ENCODE data around the gene ITGB1BP1.

Gene ITGB1BP1

DNA sequence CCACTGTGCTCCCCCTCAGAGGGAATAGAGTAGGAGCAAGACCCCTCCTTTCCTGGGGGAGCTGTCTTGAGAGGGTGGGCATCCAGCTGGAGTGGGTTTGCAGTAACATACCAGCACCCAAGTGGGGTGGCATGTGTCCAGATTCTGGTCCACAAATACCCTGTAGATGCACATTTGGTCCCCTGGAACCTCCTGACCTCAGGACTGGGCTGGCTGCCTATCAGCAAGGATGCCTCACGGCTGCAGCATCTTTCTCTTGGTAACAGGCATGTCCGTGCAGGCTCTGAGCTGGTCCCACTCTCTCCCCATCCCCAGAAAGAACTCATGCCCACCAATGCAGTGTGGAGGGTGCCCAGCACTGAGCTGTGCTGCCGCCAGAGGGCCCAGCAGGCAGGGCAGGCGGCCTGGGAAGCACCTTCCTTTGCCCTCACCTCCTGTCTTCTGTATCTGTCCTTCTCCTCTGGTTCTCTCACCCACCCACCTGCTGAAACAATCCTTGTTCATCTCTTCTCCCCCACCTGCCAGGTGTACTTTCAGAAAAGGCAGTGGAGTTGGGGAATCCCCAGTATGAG is 47.4 kb downstream of the ITGB1BP1 start:
- no peak for DNase-seq

GRCh38 chr2:9374071-9374730 is 49.1 kb downstream of the ITGB1BP1 start:
- no peak for DNase-seq

DNA sequence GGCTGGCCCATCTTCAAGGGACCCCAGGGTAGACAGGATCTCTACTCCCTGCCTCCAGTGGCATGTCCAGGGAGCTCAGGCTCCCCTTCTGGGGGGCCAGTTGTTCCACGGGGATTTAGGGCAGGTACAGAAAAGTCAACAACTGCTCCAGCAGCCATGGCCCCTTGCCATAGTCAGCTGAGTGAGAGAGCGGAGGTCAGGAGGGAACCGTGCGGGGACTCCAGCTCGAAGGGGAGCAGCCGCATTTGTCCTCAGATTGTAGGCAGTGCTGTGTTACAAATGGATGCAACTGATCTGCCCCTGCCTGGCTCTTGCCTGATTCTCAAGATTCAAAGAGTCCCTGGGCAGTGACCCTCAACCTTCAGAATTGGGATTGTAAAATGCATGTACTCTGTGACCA is 49.9 kb downstream of the ITGB1BP1 start:
- DNase-seq, result no peak

DNA sequence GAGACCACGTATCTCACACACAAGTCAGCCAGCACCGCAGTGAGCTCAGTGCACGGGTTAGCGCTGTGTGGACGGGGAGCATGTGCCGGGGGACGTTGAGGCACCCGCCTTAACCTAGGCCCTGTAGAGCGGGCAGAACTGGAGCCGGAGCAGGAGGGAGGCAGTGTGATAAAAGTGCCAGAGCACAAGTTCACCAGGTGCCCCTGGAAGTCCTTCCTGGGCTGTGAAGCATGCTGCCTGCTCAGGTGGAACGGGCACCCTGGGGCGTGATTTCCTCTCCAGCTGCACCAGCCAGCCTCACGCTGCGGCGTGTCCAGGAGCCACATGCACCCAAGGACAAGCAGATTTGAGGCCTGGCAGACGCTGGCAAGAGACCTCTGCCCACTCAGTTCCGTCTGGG is 50.3 kb downstream of the ITGB1BP1 start:
- no peak for DNase-seq

DNA sequence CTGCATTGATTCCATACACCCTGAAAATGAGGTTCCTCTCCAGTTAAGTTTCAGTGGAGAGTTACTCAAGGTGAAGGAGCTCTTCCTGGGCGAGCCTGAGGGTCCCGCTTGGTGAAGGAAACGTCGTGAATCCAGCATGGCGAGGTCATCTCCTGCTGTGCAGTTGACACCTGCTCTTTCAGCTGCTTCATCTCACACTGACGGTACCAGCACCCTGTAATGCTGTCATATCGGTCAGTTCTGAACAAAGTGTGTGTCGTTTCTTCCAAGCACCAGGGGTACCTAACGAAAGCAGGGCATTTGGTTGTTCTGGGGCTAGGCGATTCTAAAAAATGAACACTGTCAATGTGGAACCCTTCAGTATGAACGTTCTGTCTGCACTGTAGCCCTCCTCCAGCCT is 52.6 kb downstream of the ITGB1BP1 start:
- no peak for DNase-seq

DNA sequence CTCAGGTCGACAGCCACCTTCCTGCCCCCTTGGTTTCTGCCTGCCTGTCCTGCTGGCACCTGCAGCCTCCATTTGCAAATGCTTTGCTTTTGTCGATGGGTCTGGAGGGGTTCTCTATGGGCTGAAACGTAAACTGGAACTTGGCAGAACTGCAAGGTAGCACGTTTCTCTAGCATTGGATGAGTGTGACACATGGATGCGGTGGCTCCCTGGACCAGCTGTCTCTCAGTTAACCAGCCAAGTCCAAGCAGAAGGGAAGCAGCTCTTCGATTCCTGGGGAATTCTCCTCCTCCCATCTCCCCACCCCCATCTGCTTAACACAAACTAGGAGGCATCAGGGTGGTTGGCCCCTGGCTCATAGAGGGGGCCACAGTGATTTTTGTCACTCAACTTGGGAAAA is 57.3 kb downstream of the ITGB1BP1 start:
- DNase-seq, result no peak

DNA sequence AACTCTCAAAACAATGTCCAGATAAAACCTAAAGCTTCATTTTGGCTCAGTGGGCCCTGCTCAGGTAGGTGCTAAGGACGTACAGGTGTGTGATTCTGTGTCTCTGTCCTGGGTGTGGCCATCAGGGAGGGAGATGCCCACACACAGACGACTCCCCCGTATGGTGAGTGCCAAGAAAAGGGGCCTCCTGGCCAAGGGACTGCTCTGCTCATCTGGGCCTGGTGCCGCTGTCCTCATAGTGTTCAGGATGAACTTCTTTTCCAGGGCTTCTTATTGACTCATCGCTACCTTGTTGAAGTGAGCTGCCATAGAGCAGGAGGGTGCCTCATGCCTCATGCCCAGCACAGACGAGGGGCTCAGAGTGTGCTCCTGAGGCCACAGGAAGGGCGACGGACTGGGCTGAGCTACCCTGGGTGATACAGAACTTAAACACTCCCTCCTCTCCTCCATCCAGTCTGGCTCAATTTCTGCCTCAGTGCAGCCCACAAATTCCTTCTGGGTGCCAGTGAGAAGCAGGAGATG is 57.8 kb downstream of the ITGB1BP1 start:
- DNase-seq, result no peak

DNA sequence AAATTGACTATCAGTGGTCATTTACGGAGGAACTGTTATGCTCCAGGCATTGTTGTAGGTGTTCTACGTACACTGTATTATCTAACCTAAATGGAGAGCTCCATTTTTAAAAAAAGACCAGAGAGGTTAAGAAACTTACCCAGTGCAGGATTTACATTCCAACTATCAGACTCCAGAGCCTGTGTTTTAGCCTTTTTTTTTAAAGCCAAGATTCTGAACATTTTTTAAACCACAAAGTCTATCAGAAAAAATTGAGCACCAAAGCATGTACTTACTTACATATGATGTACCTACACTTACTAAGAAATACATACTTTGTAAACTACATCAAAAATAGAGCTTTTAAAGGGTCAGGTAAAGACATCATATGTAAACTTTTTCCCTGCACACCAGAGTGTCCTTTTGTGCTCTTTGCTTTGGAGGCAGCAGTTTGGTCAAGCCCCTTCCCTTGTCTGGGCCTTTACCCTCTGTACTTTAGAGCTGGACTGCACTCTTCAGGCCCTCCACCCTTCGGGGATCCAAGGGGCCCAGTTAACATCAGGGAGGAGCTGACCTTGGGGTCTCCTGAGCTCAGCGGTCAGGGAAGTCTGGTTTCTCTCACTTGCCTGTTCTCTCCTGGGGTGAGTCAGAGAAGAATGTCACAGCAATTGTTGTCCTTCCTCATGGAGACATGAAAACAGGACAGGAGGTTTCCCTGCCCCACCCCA is 58.4 kb downstream of the ITGB1BP1 start:
- no peak for DNase-seq

GRCh38 chr2:9364373-9364772 is 59.0 kb downstream of the ITGB1BP1 start:
- DNase-seq, result no peak

DNA sequence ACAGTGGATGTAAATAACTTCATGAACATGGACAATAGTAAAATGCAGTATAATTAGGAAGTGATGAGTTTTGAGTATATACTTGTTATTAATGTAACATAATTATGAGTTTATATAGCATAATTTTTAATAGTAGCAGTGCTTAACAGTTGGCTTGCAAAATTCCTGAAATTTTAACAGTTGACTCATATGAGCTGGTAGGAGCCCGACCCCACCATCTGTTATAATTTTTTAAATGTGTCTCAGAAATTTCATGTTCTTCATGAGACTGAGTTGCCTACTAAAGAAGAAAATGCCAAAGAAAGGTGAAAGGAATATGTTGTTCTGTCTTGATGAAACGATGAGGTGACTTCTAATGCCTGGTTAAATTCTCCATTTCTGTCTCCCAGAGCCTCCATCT is 62.6 kb downstream of the ITGB1BP1 start:
- no peak for DNase-seq

DNA sequence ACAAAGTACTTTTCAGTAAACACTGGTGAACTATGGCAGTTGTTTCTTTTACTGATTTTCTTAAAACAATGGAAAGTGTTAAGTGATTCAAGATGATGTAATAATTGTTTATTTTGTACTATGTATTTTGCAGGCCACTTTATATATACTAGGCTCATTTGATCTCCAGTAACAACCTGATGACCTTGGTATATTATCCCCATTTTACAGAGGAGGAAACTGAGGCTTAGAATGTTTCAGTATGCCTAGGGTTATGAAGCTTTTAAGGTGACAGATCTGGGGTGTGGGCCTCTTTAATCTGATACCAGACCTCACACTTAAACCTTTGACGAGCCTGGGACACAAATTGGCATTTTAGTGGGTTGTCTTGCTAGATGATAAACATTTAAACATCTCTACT is 63.2 kb downstream of the ITGB1BP1 start:
- no peak for DNase-seq

DNA sequence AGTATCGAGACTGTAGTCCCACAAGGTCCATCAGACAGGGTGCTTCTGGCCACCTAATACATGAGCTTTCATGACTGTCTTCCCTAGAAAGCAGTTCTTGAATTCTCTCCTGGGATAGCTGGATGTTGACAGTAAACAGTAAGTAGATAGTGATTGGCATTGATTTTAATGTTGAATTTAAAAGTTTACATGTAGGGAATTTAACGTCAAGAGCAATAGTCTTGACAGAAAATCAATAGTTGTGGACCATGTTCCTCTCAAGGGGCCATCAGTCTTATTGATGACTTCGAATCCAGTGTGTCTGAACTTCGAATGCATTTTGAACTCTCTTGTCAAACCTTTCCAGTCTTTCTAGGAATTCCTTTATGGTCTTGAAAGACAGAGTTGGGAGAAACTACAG is 63.9 kb downstream of the ITGB1BP1 start:
- DNase-seq, result no peak

GRCh38 chr2:9358846-9359245 is 64.5 kb downstream of the ITGB1BP1 start:
- no peak for DNase-seq

DNA sequence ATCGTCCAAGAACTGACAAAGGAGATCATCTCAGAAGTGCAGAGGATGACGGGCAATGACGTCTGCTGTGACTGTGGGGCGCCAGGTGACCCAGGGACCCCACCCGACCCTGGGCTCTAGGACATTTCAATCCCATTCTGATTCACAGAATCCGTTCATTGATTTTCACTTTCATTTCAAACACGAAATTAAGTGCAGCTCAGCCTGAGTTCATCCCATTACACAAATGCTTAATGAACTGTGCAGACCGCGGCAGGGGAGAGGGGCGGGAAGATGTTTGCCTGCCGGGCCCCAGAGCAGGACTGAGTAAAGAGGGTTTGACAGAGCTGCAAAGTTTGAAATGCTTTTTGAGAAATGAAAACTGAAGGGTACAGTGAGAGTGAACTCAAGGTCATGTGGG is 67.1 kb downstream of the ITGB1BP1 start:
- no peak for DNase-seq

DNA sequence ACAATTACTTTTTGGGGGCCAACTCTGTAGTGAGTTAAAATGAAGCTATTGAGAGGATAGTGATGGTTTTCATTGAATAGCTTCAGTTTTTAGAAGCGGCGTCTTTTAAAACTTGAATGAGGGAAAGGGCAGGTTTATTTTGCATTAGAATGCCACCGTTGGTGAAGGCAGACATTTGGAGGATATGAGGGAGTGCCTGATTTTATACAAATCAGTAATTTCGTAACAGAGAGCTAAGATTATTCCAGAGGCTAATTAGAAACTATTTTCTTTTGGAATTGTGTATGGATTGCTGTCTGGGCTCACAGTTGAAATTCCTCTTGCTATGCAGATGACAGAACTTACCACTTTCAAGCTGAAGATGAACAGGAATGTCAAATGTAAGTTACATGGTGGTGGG is 67.6 kb downstream of the ITGB1BP1 start:
- no peak for DNase-seq

GRCh38 chr2:9355270-9355669 is 68.1 kb downstream of the ITGB1BP1 start:
- no peak for DNase-seq

DNA sequence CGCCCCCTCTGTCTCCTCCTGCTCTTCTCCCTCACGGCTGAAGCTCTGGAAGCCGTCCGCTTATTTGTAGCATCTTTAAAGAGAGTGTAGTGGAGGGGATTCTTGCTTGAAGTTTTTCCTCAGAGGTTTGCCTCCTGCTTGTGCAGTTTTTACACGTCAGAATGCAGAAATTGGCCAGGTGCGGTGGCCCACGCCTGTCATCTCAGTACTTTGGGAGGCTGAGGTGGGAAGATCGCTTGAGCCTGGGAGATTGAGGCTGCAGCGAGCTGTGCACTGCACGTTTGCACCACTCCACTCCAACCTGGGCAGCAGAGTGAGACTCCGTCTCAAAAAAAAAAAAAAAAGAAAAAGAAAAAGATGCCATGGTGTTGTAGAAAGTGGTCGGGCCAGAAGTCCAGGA is 69.0 kb downstream of the ITGB1BP1 start:
- no peak for DNase-seq
